ENCODE measurements around the gene SLC39A3. TPM values are rescaled to one million over a fixed set of nuclear protein-coding genes. Genes with fewer than 3 reads are reported as not detected.
A peak's percentile ranks its signal among the peaks of the same experiment; 100 is the strongest.

SLC39A3 gene, protein sequence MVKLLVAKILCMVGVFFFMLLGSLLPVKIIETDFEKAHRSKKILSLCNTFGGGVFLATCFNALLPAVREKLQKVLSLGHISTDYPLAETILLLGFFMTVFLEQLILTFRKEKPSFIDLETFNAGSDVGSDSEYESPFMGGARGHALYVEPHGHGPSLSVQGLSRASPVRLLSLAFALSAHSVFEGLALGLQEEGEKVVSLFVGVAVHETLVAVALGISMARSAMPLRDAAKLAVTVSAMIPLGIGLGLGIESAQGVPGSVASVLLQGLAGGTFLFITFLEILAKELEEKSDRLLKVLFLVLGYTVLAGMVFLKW
- total RNA-seq (31.4 and 36.1 TPM in 2 replicates), polyA plus RNA-seq (37.4 and 44.3 TPM in 2 replicates)

DNA sequence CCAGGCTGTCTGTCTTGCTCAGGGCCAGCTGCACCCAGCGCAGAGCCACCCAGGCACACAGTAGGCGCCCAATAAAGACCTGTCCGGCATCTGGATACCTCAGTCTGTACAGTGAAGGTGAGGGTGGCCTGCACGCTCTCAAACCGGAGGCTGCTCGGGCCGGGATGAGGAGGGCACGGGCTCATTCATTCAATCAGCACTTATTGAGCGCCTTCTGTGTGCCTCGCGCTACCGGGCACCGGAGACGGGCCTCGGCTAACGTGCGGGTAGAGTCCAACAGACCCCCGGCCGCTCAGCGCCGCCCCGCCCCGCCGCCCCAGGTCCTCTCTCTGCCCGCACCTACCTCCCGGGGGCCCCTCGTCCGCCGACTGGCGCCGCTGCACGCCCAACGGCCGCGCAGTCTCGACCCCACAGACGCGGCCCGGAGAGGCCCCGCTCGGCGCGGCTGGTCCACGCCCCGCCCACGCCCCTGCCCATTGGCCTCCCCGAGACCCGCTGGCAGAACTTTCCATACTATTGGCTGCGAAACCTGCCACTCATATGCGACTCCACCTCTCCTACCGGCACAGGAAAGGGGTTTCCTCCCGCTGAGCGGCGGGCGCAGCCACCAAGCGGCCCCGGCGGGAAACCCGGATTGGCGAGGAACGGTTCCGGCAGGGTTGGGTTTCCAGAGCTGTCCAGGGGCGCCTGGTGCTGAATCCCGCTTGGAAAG, at the start of gene SLC39A3:
SLC39A3 (minus strand) TSS at position 416 of the 712 bp plus-strand sequence. CDS start 2,760 bp downstream, outside the sequence.
- H3K79me2 ChIP-seq, result peaks cover 4% of the 10 kb centered on the region
- no peaks in the 10 kb centered on the region for H4K20me1 ChIP-seq (ENCODE audit: insufficient read depth, poor library complexity, severe bottlenecking)
- H3K27me3 ChIP-seq, result no peaks in the 10 kb centered on the region
- H3K9me2 ChIP-seq (replicated peaks; ENCODE audit: insufficient read depth), result no peaks in the 10 kb centered on the region
- H3K4me3 ChIP-seq, result peak within 1 kb of the TSS; percentile 81
- peak; percentile 98 for DNase-seq (ENCODE audit: low spot score)
- 1% methylated on average over 49 of the region's 64 CpGs for WGBS (ENCODE audit: low lambda C conversion rate, missing lambda C conversion rate)
- H3K4me1 ChIP-seq (ENCODE audit: insufficient read depth), result no peaks in the 10 kb centered on the region
- peak within 1 kb of the TSS; percentile 91 for H3K4me2 ChIP-seq
- TF ChIP-seq, protein P1, sequence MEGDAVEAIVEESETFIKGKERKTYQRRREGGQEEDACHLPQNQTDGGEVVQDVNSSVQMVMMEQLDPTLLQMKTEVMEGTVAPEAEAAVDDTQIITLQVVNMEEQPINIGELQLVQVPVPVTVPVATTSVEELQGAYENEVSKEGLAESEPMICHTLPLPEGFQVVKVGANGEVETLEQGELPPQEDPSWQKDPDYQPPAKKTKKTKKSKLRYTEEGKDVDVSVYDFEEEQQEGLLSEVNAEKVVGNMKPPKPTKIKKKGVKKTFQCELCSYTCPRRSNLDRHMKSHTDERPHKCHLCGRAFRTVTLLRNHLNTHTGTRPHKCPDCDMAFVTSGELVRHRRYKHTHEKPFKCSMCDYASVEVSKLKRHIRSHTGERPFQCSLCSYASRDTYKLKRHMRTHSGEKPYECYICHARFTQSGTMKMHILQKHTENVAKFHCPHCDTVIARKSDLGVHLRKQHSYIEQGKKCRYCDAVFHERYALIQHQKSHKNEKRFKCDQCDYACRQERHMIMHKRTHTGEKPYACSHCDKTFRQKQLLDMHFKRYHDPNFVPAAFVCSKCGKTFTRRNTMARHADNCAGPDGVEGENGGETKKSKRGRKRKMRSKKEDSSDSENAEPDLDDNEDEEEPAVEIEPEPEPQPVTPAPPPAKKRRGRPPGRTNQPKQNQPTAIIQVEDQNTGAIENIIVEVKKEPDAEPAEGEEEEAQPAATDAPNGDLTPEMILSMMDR (IDR thresholded peaks at IDR 0.05; ENCODE audit: poor library complexity), result no peak
- no peak for TF ChIP-seq EZH2phosphoT487 (IDR thresholded peaks at IDR 0.05; ENCODE audit: low read depth, severe bottlenecking, unreplicated experiment)
- no peak for TF ChIP-seq EZH2 (IDR thresholded peaks at IDR 0.05; ENCODE audit: borderline replicate concordance)
- no peak within 1 kb of the TSS for H3K27ac ChIP-seq
- no peaks in the 10 kb centered on the region for H3K9me3 ChIP-seq (ENCODE audit: low read depth)
- H2AFZ ChIP-seq, result peak within 1 kb of the TSS; percentile 77
- H3K36me3 ChIP-seq (replicated peaks; ENCODE audit: insufficient read depth, low read depth), result no peaks in the 10 kb centered on the region

DNA sequence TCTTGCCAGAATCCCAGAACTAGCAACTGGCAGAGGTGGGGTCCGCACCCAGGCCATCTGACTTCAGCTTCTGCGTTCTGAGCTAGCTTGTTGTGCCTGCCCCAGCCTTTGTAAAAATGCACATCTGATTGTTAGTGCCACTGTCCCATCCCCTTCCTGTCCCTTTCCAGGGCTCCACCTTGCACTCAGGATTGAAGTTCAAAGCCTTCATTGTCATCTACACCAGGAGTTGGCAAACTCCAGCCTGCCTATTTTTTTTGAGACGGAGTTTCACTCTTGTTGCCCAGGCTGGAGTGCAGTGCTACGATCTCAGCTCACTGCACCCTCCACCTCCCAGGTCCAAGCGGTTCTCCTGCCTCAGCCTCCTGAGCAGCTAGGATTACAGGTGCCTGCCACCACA, 48.4 kb upstream of the SLC39A3 start:
- TF ChIP-seq EZH2phosphoT487 (IDR thresholded peaks at IDR 0.05; ENCODE audit: low read depth, severe bottlenecking, unreplicated experiment) (no peak), EZH2 (IDR thresholded peaks at IDR 0.05; ENCODE audit: borderline replicate concordance) (no peak)
- TF ChIP-seq, protein P1 (IDR thresholded peaks at IDR 0.05; ENCODE audit: poor library complexity), result no peak
- H4K20me1 ChIP-seq (ENCODE audit: insufficient read depth, poor library complexity, severe bottlenecking), result no peaks in the 10 kb centered on the region
- no peaks in the 10 kb centered on the region for H3K27me3 ChIP-seq
- H3K36me3 ChIP-seq (replicated peaks; ENCODE audit: insufficient read depth, low read depth), result no peaks in the 10 kb centered on the region
- H3K4me1 ChIP-seq (ENCODE audit: insufficient read depth), result peaks cover 17% of the 10 kb centered on the region
- no peaks in the 10 kb centered on the region for H3K9me3 ChIP-seq (ENCODE audit: low read depth)
- H3K27ac ChIP-seq, result no peak overlapping the region
- H3K9me2 ChIP-seq (replicated peaks; ENCODE audit: insufficient read depth), result no peaks in the 10 kb centered on the region
- H3K4me3 ChIP-seq, result no peak overlapping the region
- DNase-seq (ENCODE audit: low spot score), result no peak
- 96% methylated on average over 5 of the region's 5 CpGs for WGBS (ENCODE audit: low lambda C conversion rate, missing lambda C conversion rate)
- peaks cover 39% of the 10 kb centered on the region for H3K79me2 ChIP-seq
- no peak overlapping the region for H2AFZ ChIP-seq
- H3K4me2 ChIP-seq, result no peak overlapping the region

DNA sequence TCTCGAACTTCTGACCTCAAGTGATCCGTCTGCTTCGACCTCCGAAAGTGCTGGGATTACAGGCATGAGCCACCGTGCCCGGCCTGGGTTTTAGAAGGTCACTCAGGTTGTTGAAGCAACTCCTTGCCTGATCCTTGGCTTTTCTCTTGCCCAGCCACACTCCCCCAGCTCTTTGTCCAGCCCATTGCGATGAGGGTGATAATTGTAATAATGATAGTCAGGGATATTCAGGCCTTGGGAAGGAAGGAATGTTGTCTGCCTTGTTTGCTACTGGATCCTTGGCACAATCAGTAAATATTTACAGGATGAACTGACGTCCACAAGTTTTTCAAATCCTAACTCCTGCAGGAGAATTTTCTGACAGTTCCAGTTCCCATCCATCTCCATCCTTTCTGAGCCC, 47.3 kb upstream of the SLC39A3 start:
- DNase-seq (ENCODE audit: low spot score), result no peak
- Histone ChIP-seq H3K27me3 (no peaks in the 10 kb centered on the region), H2AFZ (no peak overlapping the region), H4K20me1 (ENCODE audit: insufficient read depth, poor library complexity, severe bottlenecking) (peaks cover under 1% of the 10 kb centered on the region), H3K4me2 (no peak overlapping the region), H3K4me3 (no peak overlapping the region), H3K4me1 (ENCODE audit: insufficient read depth) (peaks cover 17% of the 10 kb centered on the region), H3K27ac (no peak overlapping the region), H3K9me2 (replicated peaks; ENCODE audit: insufficient read depth) (no peaks in the 10 kb centered on the region), H3K36me3 (replicated peaks; ENCODE audit: insufficient read depth, low read depth) (no peaks in the 10 kb centered on the region), H3K9me3 (ENCODE audit: low read depth) (no peaks in the 10 kb centered on the region), H3K79me2 (peaks cover 48% of the 10 kb centered on the region)
- 91% methylated on average over 8 of the region's 8 CpGs for WGBS (ENCODE audit: low lambda C conversion rate, missing lambda C conversion rate)
- TF ChIP-seq, protein P1 (IDR thresholded peaks at IDR 0.05; ENCODE audit: poor library complexity), result no peak
- TF ChIP-seq EZH2 (IDR thresholded peaks at IDR 0.05; ENCODE audit: borderline replicate concordance) (no peak), EZH2phosphoT487 (IDR thresholded peaks at IDR 0.05; ENCODE audit: low read depth, severe bottlenecking, unreplicated experiment) (no peak)
